ENCODE data around the gene SLC25A39.

SLC25A39 gene

DNA sequence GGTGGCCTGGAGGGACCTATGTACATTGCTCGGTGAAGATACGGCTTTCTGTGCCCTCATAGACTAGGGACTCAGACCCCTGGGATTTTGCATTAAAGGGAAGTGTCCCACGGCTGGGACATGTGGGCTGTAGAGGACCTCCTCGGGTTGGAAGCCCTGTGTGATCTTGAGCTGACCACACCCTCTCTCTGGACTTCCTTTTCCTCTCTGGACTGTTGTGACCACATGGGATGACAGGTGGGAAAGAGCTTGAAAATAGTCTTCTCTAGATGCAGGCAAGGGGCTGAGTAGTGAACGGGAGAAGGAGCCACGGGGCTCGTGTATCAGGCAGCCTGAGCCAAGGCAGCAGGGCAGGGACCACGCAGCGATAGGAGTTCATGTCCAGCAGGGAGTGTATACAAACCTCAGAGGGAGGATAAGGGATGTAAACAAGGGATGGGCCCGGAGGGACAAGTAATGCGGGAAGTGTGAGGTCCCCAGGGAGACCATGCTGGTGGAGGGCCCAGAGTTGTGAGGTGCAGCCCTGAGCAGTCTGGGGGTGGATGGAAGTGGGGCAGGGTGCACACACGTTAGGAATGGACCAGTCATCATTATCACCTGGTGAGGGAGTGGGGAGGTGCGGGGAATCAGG lies 52.2 kb downstream of the SLC25A39 start:
- no peak for DNase-seq

Measured in activated naive CD4-positive, alpha-beta T cell treated with anti-CD3 and anti-CD28 coated beads, Interleukin-2, amount 50 U/mL, for 16 hours (primary cell).